Spinal cord (tissue), 10 donors: ENCODE measurements around the gene LMF1. TPM values are rescaled to one million over a fixed set of nuclear protein-coding genes. Genes with fewer than 3 reads are reported as not detected.

Source experiments
- DNase-seq, 6 donors: peaks; one replicate each; pipeline versions ENCODE4 v3.0.0 to v3.0.0-alpha.2; 2013 to 2015; ENCODE audit warnings: low spot score in 6 of 6, low read depth in 4 of 6
- H3K27ac ChIP-seq: one replicate; pipeline ENCODE4 v1.5.1; 2013; ENCODE audit warnings: low read depth, low read length, control low read depth
- H3K27me3 ChIP-seq: one replicate; pipeline ENCODE4 v1.6.1; 2013; ENCODE audit warnings: low read length; ENCODE audit not compliant: control insufficient read depth, insufficient read depth
- H3K36me3 ChIP-seq: one replicate; pipeline ENCODE4 v1.6.1; 2013; ENCODE audit warnings: low read length; ENCODE audit not compliant: control insufficient read depth, insufficient read depth
- H3K4me1 ChIP-seq: one replicate; pipeline ENCODE4 v1.6.1; 2013; ENCODE audit warnings: low read length; ENCODE audit not compliant: control insufficient read depth, insufficient read depth
- H3K4me3 ChIP-seq: one replicate; pipeline ENCODE4 v1.5.1; 2013; ENCODE audit warnings: low read depth, low read length, control low read depth
- H3K9me3 ChIP-seq: one replicate; pipeline ENCODE4 v1.6.1; 2013; ENCODE audit warnings: low read length; ENCODE audit not compliant: control insufficient read depth, insufficient read depth
- WGBS: methylation state at CpG from one replicate; pipeline ENCODE4 v1.1.5; 2013; ENCODE audit warnings: missing lambda C conversion rate; ENCODE audit not compliant: insufficient coverage; 5-methylcytosine and 5-hydroxymethylcytosine counted together
- polyA plus RNA-seq, 2 donors: library from polyadenylated mRNA; unstranded; fragments of 120-200 nt; gene quantifications; one replicate each; pipeline ENCODE4 v1.2.1, GENCODE V29; 2013; ENCODE audit not compliant: insufficient read length in 2 of 2
- total RNA-seq, 2 donors: library from RNA; depleted of rRNA in 1 of 2; stranded (reverse); fragments of 120-200 nt in 1 of 2; fragments of >200 nt in 1 of 2; gene quantifications; one replicate each; pipeline versions ENCODE4 v1.2.3 to v1.2.4, GENCODE V29; 2013 to 2014
- donor health status: healthy.

LMF1 gene
- total and polyA plus RNA-seq, 4 donors = 15.1 to 37.5 (median 23.0) TPM

DNA sequence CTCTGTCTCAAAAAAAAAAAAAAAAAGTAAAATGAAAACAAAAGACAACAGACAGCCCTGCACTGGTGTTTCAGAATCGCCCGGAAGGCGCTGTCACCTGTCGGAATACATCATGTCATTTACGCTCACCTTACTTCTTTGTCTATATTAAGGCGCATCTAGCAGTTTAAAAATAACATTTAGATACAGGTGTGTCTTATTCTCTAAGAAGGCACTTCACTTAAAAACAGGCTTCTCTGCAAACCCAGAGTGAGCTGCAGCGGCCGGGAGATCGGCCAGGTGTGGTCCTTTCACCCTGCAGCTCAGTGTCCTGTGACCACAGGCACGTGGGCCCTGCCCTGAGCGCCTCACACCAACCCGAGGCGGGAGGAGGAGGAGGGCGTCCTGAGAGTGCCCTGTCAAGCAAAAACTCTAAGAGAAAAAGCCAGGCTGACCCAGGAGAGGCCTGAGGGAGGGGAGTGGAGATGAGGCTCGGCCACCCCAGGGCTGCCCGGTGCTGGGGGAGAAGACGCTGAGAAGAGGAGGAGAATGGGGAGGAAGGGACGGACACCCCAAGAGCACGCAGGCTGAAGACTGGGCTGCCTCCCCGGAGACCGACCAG lies 3.3 kb upstream of the LMF1 start:
- H3K27ac ChIP-seq = peak overlapping the region; percentile 52
- no peak overlapping the region for H3K4me3 ChIP-seq
- H3K4me1 ChIP-seq = peaks cover 91% of the 10 kb centered on the region
- H3K36me3 ChIP-seq = peaks cover 49% of the 10 kb centered on the region
- 43% methylated on average over 15 of the region's 21 CpGs for WGBS
- DNase-seq = peak in 1 of 6 donors; percentile 20
- H3K27me3 ChIP-seq = no peaks in the 10 kb centered on the region
- no peaks in the 10 kb centered on the region for H3K9me3 ChIP-seq

DNA sequence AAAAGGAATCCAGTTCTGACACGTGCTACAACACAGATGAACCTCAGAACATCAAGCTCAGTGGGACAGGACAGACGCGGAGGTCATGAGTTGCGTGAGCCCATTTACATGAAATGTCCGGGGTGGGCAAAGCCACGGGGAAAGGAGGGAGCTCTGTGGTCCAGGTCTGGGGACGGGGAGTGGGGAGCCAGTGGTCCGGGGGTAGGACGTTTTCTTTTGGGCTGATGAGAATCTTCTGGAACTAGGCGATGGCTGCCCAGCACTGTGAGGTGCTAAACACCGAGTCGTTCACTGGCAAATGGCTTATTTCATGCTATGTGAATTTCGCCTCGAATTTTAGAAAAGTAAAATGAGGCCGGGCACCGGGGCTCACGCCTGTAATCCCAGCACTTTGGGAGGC lies 2.6 kb upstream of the LMF1 start:
- Histone ChIP-seq H3K4me1 (peaks cover 91% of the 10 kb centered on the region), H3K27me3 (no peaks in the 10 kb centered on the region), H3K36me3 (peaks cover 41% of the 10 kb centered on the region), H3K4me3 (no peak overlapping the region), H3K9me3 (no peaks in the 10 kb centered on the region), H3K27ac (peak overlapping the region; percentile 86)
- no peak for DNase-seq
- WGBS = 91% methylated on average over 13 of the region's 17 CpGs

DNA sequence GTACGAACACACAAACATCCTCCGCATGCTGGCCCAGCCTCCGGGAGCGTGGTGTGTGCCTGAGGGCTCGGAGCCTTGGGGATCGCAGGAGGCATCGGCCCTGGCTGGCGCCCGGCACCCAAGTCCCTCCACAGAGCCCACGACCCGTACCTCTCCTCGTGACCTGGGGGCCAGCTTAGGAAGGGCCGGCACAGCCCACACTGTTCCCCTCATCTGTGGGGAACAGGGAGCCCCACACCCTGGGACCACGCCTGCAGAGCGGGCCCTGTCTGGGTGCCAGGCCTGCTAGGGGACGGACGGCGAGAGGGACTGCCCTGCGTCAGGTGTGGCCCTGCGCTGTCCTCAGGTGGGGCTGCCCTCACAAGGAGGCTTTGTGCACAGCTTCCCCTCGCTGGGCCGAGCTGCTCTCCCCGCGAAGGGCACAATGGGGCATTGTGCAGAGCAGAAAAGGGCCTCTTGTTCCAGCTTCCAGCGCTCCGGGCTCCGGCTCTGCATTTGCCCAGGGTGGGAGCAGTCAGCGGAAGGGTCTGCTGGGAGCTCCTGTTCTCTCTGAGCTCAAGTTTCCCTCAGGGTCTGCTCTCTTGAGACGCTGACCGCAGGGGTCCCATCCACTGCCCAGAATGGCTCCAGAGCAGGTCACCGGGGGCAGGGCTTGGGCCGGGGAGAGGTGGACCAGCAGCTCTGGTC lies 1.7 kb upstream of the LMF1 start:
- Histone ChIP-seq H3K36me3 (peaks cover 40% of the 10 kb centered on the region), H3K4me3 (no peak overlapping the region), H3K27me3 (no peaks in the 10 kb centered on the region), H3K27ac (peak overlapping the region; percentile 86), H3K4me1 (peaks cover 91% of the 10 kb centered on the region), H3K9me3 (no peaks in the 10 kb centered on the region)
- peak in 2 of 6 donors; percentile 77 to 83 for DNase-seq
- 51% methylated on average over 32 of the region's 32 CpGs for WGBS

DNA sequence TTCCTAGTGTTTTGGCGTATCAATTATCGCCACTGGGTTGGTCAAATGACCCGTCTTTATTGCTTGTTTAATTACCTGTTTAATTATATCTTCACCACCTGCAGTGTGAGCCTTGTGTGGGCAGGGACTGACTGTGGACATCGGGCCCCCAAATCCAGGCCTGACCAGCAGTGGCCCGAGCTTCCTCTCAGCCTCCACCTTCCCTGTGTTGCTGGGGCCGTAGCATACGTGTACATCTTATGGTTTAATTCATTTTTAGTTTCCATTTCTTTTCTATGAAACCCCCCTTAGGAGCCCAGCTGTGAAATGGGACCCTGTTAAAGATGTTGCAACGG lies 1.2 kb upstream of the LMF1 start:
- Histone ChIP-seq H3K4me3 (no peak overlapping the region), H3K36me3 (peaks cover 41% of the 10 kb centered on the region), H3K27me3 (no peaks in the 10 kb centered on the region), H3K4me1 (peaks cover 91% of the 10 kb centered on the region), H3K27ac (peak overlapping the region; percentile 86), H3K9me3 (no peaks in the 10 kb centered on the region)
- no peak for DNase-seq
- WGBS = 65% methylated on average over 2 of the region's 8 CpGs

DNA sequence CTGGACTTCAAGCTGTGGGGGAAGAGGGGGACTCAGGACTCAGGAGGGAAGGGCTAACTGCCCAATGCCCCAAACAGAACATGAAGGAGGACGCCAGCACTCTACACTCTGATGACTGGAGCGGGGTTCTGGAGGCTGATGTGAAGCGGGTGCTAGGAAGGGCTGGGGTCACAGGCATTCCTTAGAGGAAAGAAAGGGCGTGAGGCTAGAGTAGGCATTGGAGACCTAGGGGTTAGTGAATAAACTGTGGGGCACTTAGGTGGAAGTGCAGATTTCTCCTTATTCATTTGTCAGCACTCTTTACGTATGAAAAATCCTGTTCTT lies 760 bp upstream of the LMF1 start:
- Histone ChIP-seq H3K27ac (peak overlapping the region; percentile 85), H3K4me3 (peak overlapping the region; percentile 38), H3K36me3 (peaks cover 42% of the 10 kb centered on the region), H3K9me3 (no peaks in the 10 kb centered on the region), H3K4me1 (peaks cover 91% of the 10 kb centered on the region), H3K27me3 (no peaks in the 10 kb centered on the region)
- no peak for DNase-seq
- WGBS = 85% methylated on average over 2 of the region's 5 CpGs

DNA sequence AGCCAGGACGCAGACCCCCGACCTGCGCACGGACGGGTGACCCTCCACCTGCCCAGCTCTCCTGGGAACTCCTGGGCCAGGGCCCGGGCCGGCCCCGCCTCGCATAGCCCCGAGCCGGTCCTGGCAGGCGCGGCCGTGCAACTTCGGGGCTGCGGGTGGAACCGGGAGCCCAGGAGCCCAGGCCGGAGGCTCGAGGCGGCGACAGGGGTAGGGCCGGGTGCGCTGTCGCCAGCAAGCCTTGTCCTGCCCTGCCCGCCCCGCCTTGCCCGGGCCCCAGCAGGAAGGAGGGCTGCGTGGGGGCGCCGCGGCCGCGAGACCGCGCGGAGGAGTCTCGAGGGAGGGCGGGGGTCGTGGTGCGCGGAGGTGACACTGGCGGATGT lies 408 bp downstream of the LMF1 start:
- H3K4me1 ChIP-seq = peaks cover 89% of the 10 kb centered on the region
- H3K4me3 ChIP-seq = peak overlapping the region; percentile 58
- no peaks in the 10 kb centered on the region for H3K27me3 ChIP-seq
- peaks cover 44% of the 10 kb centered on the region for H3K36me3 ChIP-seq
- WGBS = under 1% methylated on average over 42 of the region's 42 CpGs
- peak overlapping the region; percentile 45 for H3K27ac ChIP-seq
- DNase-seq = no peak
- no peaks in the 10 kb centered on the region for H3K9me3 ChIP-seq

DNA sequence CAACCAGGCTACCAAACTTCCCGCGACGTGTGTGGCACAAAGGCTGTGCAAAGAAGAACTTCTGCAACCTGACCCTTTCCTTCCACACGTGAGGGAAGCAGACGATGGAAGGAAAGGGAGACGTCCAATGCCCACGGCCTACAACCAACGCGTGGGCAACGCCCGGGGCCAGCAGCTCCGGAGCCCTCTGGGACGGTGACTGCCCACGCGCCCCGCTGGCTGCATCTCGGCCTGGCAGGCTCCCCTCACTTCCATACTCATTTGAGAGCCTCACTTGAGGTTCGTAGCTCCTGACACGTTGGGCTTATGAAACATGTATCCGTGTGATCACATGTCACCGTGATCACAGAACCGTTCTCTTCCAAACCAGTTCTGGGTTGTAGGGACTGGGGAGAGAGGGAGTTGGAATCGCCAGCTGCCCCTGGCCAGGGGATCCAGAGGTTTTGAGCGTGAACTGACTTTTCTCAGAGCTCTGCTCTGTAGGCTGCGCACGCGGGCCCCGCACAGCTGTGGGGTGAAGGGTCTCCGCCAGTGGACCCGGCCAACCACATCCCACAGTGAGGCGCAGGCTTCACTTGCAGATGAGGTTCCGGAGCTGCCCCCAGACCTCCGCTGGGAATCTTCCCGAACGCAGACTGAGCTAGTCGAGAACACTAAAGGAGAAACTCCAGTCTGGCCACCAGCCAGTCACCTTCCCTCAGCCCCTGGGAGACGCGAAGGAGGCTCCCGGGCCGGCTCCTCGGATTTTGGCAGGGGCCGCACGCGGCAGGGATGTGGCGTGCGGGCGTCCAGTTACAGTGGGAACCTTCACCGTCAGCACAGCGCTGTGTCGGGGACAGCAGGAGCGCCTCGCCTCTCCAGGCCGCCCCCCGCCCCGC lies 1.0 kb downstream of the LMF1 start:
- peak in 2 of 6 donors; percentile 61 to 67 for DNase-seq
- Histone ChIP-seq H3K27me3 (no peaks in the 10 kb centered on the region), H3K27ac (peak overlapping the region; percentile 45), H3K9me3 (no peaks in the 10 kb centered on the region), H3K4me1 (peaks cover 89% of the 10 kb centered on the region), H3K36me3 (peaks cover 46% of the 10 kb centered on the region), H3K4me3 (peak overlapping the region; percentile 58)
- 25% methylated on average over 45 of the region's 55 CpGs for whole genome bisulfite sequencing

DNA sequence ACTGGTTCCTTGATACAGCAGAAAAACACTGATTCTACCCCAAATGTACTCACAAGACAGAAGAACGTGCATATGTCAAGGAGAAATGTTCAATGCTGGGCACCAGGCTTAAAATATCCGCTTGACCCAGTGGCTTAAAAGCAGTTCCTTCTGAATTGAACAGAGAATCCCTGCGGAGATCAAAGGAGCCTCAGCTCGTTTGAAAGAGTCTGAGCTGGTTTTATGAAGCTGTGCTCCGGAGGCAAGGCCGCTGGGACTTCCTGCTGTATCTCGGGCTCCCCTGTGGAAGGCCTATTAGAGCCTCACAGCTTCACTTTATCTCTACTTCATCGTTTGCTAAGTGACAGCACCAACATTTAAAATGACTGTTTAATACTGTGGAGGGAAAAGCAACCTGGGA lies 2.2 kb downstream of the LMF1 start:
- peaks cover 85% of the 10 kb centered on the region for H3K4me1 ChIP-seq
- no peaks in the 10 kb centered on the region for H3K9me3 ChIP-seq
- 36% methylated on average over 7 of the region's 8 CpGs for WGBS
- peak overlapping the region; percentile 25 for H3K27ac ChIP-seq
- H3K4me3 ChIP-seq = no peak overlapping the region
- no peaks in the 10 kb centered on the region for H3K27me3 ChIP-seq
- H3K36me3 ChIP-seq = peaks cover 43% of the 10 kb centered on the region
- peak in 2 of 6 donors; percentile 56 to 71 for DNase-seq

DNA sequence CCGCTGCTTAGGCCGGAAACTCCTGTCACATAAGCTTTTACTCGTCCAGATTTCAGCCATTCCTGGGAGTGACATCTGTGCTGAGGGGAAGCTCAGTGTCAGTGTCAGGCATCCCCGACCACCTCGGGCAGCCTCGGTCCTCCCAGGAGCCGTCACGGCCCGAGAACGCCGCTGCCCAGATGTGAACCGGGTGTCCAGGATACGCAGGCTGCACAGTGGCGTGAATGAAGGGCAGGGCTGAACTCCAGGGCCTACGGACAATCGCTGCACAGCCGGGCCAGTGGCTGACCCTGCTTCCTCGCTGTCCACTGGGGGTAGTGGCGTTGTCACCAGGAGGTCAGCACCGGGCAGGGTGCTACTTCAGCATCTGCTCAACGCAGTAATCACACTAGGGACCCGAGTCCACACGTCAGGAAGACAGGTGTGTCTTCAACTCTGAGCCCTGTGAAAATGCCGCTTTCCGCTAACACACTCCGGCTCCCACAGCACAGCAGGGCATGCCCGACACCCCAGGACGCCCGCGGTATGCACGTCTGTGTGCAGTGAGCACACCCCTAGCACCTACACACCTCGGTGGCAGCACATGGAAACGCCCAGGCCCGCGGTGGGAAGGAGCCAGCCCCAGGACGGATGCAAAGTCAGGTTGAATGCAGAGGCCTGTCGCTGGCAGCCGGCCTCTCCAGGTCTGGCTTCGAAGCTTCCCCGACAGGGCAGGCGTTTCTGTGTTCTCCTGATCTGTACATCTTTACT lies 3.1 kb downstream of the LMF1 start:
- peaks cover 49% of the 10 kb centered on the region for H3K36me3 ChIP-seq
- no peak for DNase-seq
- H3K9me3 ChIP-seq = no peaks in the 10 kb centered on the region
- WGBS = 86% methylated on average over 39 of the region's 41 CpGs
- peaks cover 85% of the 10 kb centered on the region for H3K4me1 ChIP-seq
- no peaks in the 10 kb centered on the region for H3K27me3 ChIP-seq
- H3K4me3 ChIP-seq = no peak overlapping the region
- H3K27ac ChIP-seq = no peak overlapping the region
